GM12865 (cell line): Measurements from ENCODE around the gene GPR84.

ENCODE experiments used
- DNase-seq: peaks from one replicate; pipeline ENCODE4 v3.0.0; 2010; ENCODE audit warnings: low read depth
- H3K4me3 ChIP-seq: 2 replicates; pipeline ENCODE4 v1.5.1; 2011; ENCODE audit warnings: mild to moderate bottlenecking, low read depth, low read length, control low read depth
- TF ChIP-seq, protein P1 (sequence below): IDR thresholded peaks from 2 replicates; pipeline ENCODE4 v1.5.1; 2011; ENCODE audit warnings: low read length, control low read depth, low read depth, inconsistent platforms; ENCODE audit not compliant: insufficient read depth; ENCODE audit errors: missing control alignments

Gene GPR84

DNA sequence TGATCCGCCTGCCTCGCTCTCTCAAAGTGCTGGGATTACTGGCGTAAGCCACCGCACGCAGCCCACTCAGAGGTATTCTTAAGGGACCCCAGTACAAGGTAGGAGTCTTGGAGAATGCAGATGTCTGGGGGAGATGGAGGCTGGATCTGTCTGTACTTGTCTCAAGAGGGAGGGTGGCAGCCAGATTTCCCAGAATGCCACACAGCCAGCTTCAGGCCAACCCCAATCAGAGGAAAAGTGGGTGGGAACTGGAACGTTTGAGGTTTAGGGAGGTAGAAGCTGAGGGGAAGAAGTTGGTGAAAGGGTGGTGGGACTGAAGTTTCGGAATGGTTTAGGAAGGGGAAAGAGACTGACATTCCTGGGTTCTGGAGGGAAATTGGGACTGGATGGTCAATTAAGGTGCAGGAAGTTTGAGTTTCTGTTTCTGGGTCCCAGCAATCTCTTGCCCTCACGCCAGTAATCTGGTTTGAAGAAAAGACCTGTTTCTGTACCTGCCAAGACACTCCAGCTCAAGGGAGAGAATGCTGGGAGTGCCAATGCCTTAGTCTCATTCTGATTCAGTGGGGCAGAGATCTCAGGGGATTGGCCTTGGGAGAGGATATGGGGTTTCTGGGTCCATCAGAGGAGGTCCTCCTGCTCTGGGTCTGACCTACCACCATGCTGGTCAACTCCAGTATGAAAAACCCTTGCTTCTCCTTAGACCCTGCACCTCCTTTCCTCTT is 28.4 kb upstream of the GPR84 start:
- DNase-seq: no peak
- H3K4me3 ChIP-seq: no peak overlapping the region
- TF ChIP-seq, protein P1, sequence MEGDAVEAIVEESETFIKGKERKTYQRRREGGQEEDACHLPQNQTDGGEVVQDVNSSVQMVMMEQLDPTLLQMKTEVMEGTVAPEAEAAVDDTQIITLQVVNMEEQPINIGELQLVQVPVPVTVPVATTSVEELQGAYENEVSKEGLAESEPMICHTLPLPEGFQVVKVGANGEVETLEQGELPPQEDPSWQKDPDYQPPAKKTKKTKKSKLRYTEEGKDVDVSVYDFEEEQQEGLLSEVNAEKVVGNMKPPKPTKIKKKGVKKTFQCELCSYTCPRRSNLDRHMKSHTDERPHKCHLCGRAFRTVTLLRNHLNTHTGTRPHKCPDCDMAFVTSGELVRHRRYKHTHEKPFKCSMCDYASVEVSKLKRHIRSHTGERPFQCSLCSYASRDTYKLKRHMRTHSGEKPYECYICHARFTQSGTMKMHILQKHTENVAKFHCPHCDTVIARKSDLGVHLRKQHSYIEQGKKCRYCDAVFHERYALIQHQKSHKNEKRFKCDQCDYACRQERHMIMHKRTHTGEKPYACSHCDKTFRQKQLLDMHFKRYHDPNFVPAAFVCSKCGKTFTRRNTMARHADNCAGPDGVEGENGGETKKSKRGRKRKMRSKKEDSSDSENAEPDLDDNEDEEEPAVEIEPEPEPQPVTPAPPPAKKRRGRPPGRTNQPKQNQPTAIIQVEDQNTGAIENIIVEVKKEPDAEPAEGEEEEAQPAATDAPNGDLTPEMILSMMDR: no peak

DNA sequence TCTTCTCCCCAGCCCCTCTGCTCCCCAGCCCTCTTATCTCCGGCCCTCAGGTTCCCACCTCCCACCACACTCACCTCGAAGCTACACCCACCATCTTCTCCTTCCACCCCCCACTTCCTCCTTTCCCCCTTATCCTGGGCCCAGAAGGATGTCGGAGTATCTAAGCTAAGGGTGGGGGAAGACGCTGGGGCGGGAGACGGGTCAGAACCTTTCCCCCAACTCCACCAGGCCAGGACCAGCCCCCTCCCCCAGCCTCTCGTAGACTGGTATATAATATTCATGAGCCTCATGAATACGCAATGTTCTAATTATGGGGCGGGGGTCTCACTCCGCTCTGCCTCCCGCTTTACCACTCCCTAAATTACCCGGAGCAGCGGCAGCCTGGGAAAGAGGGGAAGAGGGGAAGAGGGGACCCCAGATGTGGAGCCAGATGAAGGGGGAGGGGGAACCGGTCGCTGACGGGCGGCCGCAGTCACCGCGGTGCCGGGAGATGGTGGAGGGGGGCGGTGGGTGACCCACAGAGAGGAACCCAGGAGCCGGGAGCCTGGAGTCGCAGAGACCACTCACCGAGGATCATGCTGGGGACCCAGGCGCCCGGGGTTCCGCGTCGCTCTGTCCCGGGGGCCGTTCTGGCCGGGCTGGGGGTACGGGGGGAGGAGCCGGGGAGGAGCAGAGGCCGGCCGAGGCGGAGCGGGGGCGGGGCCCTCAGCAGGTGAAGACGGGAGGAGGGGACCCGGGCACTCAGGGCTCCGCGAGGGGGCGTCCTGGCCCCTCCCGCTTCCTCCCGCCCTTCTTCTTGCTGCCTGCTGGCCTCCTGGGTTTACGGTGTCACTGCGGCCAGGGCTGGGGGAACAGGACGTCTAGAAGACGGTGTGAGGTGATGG is 26.6 kb upstream of the GPR84 start:
- H3K4me3 ChIP-seq: peak overlapping the region; percentile 45
- TF ChIP-seq, protein P1: peak; percentile 21
- peak; percentile 64 for DNase-seq

DNA sequence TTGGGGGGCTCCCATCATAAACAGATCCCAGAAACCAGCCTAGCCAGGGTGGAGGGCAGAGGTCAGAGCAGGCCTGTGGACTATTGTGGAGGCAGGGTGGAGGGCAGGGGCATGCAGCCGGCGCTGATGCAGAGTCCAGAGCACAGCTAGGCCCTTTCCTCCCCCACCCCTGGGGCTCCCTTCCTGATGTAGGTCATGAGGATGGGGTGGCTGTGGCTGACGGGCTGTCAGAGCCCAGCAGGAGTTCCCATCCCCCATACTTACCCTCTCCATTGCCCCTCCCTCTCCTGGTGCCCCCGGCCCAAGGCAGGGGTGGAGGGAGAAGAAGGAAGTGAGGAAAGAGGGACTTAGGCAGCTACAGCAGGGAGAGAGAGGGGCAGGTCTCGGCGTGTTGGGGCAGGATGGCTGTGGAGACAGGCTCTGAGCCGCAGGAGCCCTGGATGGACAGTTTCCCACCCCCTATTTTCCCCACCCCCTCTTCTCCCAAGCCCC is 25.9 kb upstream of the GPR84 start:
- TF ChIP-seq, protein P1: no peak
- no peak for DNase-seq
- H3K4me3 ChIP-seq: no peak overlapping the region

DNA sequence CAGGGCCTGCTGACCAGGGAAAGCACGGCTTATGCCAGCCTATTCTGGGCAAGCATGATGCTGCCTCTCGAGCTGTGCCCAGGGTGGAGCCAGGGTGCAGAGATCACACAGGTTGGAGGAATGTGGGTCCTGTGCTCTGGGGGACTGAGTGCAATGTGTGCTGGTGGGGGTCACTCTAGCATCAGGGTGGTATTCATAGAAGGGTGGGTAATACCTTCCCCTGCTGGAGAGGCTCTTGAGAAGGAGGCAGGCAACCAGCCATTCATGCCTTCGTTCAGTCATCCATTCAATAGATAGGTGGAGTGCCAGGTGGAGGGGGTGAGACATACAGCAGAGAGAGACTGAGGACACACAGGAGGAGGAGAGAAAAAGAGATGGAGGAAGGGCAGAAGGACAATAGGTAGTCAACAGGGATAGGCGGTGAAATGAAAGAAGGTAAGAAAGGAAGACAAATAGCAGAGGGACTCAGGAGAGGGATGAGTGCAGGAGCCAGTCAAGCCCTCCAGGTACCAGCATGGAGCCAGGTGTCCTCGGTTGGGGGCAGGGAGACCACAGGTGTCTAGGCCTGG is 25.4 kb upstream of the GPR84 start:
- TF ChIP-seq, protein P1: no peak
- no peak for DNase-seq
- no peak overlapping the region for H3K4me3 ChIP-seq

DNA sequence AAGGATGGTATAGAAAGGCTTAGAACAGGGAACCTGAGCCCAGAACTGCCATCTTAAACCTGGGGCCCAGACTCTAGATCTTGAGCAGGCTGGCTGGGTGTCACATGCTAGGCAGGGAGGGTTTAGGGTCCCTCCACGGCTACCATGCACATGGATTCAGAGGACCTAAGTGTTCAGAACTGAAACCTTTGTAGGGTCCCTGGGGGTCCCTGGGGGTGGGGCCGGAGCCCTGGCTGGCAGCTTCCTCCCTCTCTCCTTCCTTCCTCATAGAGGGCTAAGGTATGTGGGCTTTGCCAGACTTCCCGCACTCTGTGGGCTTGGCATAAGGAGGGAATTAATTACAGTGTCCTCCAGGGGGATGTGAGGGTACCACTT is 24.8 kb upstream of the GPR84 start:
- H3K4me3 ChIP-seq: no peak overlapping the region
- DNase-seq: no peak
- TF ChIP-seq, protein P1: no peak

DNA sequence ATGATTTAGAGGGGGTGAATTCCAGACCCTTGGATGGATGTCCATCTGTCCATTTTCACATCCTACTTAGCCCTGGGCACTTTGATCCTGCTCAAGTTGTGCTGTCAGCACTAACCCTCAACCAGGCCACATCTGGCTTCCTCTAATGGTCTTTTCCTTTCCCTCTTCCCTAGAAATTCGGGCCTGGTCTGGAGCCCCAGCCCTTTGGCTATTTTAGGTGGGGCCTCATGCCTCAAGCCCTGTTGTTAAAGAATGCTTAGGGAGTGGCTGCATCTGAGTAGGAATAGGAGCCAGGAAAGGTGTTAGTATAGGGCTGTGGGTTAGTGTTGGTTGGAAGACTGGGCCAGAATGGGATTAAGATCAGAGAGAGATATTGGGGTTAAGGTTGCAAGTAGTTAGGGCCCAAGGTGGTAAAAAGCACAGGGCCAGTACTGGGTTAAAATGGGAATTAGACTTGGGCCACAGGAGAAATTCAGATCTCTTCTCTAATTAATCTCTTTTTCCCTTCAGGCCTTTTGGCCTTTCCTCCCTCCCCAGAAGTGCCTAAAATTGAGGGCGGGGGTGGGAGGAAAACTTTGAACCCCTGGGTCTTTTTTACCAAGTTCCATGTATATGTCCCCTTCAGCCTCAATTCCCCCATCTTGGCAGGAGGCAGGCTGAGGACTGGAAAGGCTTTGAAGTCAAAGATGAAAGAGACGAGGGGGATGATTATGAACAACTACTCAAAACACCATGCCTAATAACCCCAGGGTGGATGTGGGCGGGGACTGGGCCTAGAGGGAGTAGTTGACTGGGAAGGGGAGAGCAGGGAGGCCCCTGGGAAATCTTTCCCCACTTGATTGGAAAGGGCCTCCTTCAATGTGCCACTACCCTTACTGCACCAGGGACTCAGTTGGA is 24.2 kb upstream of the GPR84 start:
- H3K4me3 ChIP-seq: no peak overlapping the region
- TF ChIP-seq, protein P1: no peak
- DNase-seq: no peak
